Spleen (tissue), 11 donors: ENCODE measurements around the gene SMOC2. TPM values are rescaled to one million over a fixed set of nuclear protein-coding genes. Genes with fewer than 3 reads are reported as not detected.

Experiments used
- DNase-seq: peaks from one replicate; pipeline ENCODE4 v3.0.0-alpha.2; 2020
- H3K27ac ChIP-seq, 8 donors: fragments of 200-600 bp; sonication (generic) in 7 of 8; 1 replicate in 4 of 8; 2 replicates in 4 of 8; pipeline versions ENCODE4 v1.5.0 to v1.8.0; 2016 to 2021; ENCODE audit warnings: inconsistent platforms in 4 of 8, mild to moderate bottlenecking in 4 of 8, moderate library complexity in 1 of 8
- H3K27me3 ChIP-seq, 7 donors: fragments of 200-600 bp; sonication (generic) in 6 of 7; replicated peaks in 1 of 7; 1 replicate in 4 of 7; 2 replicates in 3 of 7; pipeline versions ENCODE4 v1.5.0 to v1.8.0; 2016 to 2021; ENCODE audit warnings: inconsistent platforms in 3 of 7, mild to moderate bottlenecking in 1 of 7
- H3K36me3 ChIP-seq, 6 donors: fragments of 200-600 bp; sonication (generic) in 5 of 6; 1 replicate in 4 of 6; 2 replicates in 2 of 6; pipeline versions ENCODE4 v1.5.0 to v1.8.0; 2016 to 2021; ENCODE audit warnings: inconsistent platforms in 2 of 6
- H3K4me1 ChIP-seq, 6 donors: fragments of 200-600 bp; sonication (generic) in 5 of 6; 1 replicate in 3 of 6; 2 replicates in 3 of 6; pipeline versions ENCODE4 v1.5.0 to v1.8.0; 2016 to 2021; ENCODE audit warnings: inconsistent platforms in 3 of 6
- H3K4me3 ChIP-seq, 8 donors: fragments of 200-600 bp; sonication (generic) in 7 of 8; 1 replicate in 4 of 8; 2 replicates in 4 of 8; pipeline versions ENCODE4 v1.5.0 to v1.8.0; 2016 to 2021; ENCODE audit warnings: inconsistent platforms in 4 of 8, mild to moderate bottlenecking in 4 of 8, moderate library complexity in 2 of 8
- H3K9me3 ChIP-seq, 8 donors: fragments of 200-600 bp; sonication (generic) in 7 of 8; 1 replicate in 4 of 8; 2 replicates in 4 of 8; pipeline versions ENCODE4 v1.5.0 to v1.8.0; 2016 to 2021; ENCODE audit warnings: inconsistent platforms in 4 of 8
- POLR2A ChIP-seq, 3 donors: fragments of 450-650 bp; IDR thresholded peaks; one replicate each; pipeline ENCODE4 v1.5.1; 2017; ENCODE audit warnings: antibody characterized with exemption in 3 of 3, mild to moderate bottlenecking in 1 of 3
- POLR2AphosphoS5 ChIP-seq, 3 donors: sonication (generic); formaldehyde crosslinking; IDR thresholded peaks; one replicate each; pipeline ENCODE4 v1.5.1; 2017; ENCODE audit warnings: antibody characterized with exemption in 3 of 3
- WGBS, 5 donors: extraction: QIAGEN DNeasy Blood & Tissue Kit in 3 of 5; methylation state at CpG; one replicate each; pipeline versions ENCODE4 v1.1.5 to v1.1.7; 2013 to 2018; 5-methylcytosine and 5-hydroxymethylcytosine counted together
- intact Hi-C: fragments of 100-400 bp; cut with DNase I; formaldehyde crosslinking; loops from one replicate; pipeline ENCODE4 v1.15.0; 2023; ENCODE audit warnings: low total_unique reads
- polyA plus RNA-seq, 3 donors: library from polyadenylated mRNA; stranded (reverse); fragments of 200-250 nt; gene quantifications; one replicate each; pipeline ENCODE4 v1.2.1, GENCODE V29; 2013
- total RNA-seq, 7 donors: library from RNA; depleted of rRNA in 3 of 7; stranded (reverse); fragments of >200 nt in 3 of 7; fragmentation: NEBNext Ultra II Directional in 4 of 7; extraction: Animal tissue kit (Norgen Biotek cat#: 25700) in 4 of 7; gene quantifications; one replicate each; pipeline versions ENCODE4 v1.1.0 to v1.2.1, GENCODE V29; 2016 to 2021
- TF ChIP-seq, protein P1 (sequence below), 11 experiments: fragments of 200-600 bp in 7 of 11; fragments of 450-650 bp in 4 of 11; sonication (generic) in 4 of 11; IDR thresholded peaks in 8 of 11; conservative IDR thresholded peaks in 3 of 11; 1 replicate in 7 of 11; 2 replicates in 4 of 11; pipeline versions ENCODE4 v1.4.0 to v1.8.0; 2016 to 2021; ENCODE audit warnings: antibody characterized with exemption in 11 of 11, inconsistent platforms in 4 of 11, mild to moderate bottlenecking in 1 of 11
- donor health status: healthy with polysubstance abuse.
- donor health status: DM: no; HTN: no; CAD: no; lungs with moderate emphysema.
- donor health status: DM: no; HTN: no; CAD: no.
- donor health status: Bipolar disorder and iron deficiency.
- donor health status: healthy.
- donor health status: DM: no; HTN: no; CAD: no.
- donor health status: DM: yes; HTN: yes; CAD: no.

SMOC2 gene
- total and polyA plus RNA-seq, 10 donors, result 0.94 to 7.6 (median 1.8) TPM

DNA sequence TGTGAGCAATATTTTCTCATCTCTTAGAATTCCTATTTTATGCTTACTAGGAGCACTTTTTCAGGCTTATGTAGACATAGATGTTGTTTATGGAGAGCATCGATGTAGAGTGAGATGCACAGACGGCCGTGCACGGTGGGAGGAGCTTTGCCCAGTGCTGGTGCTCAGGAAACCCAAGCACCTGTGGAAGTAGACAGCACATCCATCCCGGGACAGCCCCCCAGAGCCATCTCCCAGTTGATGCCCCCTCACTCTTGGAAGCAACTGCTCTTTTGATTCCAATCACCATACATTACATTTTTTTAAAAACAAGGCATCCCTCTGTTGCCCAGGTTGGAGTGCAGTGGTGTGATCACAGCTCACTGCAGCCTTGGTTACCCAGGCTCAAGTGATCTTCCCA, 143.7 kb downstream of the SMOC2 start:
- TF ChIP-seq POLR2A (IDR thresholded peaks at IDR 0.05), result no peak
- intact Hi-C loops, result no loop called here
- Histone ChIP-seq H3K4me1 (no peaks in the 10 kb centered on the region), H3K9me3 (no peaks in the 10 kb centered on the region), H3K4me3 (no peak overlapping the region), H3K27ac (no peak overlapping the region), H3K27me3 (peaks cover 0 to 5% (median 0%) of the 10 kb centered on the region in 7 donors), H3K36me3 (no peaks in the 10 kb centered on the region)
- DNase-seq, result no peak
- 81 to 89% (median 85%) methylated on average over 5 of the region's 5 CpGs for WGBS, 5 donors

DNA sequence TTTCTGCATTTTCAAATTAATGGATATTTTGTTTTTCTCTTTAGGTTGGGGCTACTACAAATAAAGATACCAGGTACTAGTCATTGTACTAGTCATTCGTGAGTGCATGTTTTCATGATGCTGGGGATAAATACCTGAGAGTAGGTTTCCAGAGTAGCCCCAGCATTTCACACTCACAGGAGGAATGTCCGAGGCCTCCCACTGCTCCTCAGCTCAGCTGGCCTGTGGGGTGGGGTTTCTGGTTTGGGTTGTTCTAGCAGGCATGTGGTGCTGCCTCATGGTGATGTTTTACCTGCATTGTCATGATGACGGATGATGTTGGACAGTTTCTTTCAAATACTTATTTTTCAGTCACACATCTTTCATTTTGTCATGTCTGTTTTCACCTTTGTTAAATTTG, 144.5 kb downstream of the SMOC2 start:
- 64 to 75% (median 73%) methylated on average over 3 of the region's 3 CpGs for WGBS, 5 donors
- Histone ChIP-seq H3K4me1 (no peaks in the 10 kb centered on the region), H3K9me3 (no peaks in the 10 kb centered on the region), H3K27me3 (peaks cover 0 to 5% (median 0%) of the 10 kb centered on the region in 7 donors), H3K36me3 (no peaks in the 10 kb centered on the region), H3K27ac (no peak overlapping the region), H3K4me3 (no peak overlapping the region)
- DNase-seq, result peak; percentile 41
- intact Hi-C loops, result no loop called here
- TF ChIP-seq, protein P1, sequence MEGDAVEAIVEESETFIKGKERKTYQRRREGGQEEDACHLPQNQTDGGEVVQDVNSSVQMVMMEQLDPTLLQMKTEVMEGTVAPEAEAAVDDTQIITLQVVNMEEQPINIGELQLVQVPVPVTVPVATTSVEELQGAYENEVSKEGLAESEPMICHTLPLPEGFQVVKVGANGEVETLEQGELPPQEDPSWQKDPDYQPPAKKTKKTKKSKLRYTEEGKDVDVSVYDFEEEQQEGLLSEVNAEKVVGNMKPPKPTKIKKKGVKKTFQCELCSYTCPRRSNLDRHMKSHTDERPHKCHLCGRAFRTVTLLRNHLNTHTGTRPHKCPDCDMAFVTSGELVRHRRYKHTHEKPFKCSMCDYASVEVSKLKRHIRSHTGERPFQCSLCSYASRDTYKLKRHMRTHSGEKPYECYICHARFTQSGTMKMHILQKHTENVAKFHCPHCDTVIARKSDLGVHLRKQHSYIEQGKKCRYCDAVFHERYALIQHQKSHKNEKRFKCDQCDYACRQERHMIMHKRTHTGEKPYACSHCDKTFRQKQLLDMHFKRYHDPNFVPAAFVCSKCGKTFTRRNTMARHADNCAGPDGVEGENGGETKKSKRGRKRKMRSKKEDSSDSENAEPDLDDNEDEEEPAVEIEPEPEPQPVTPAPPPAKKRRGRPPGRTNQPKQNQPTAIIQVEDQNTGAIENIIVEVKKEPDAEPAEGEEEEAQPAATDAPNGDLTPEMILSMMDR (IDR thresholded peaks at IDR 0.05 in 8 of 11, conservative IDR thresholded peaks at IDR 0.05 in 3 of 11), result no peak
- no peak for TF ChIP-seq POLR2AphosphoS5 (IDR thresholded peaks at IDR 0.05)
- TF ChIP-seq POLR2A (IDR thresholded peaks at IDR 0.05), result no peak

DNA sequence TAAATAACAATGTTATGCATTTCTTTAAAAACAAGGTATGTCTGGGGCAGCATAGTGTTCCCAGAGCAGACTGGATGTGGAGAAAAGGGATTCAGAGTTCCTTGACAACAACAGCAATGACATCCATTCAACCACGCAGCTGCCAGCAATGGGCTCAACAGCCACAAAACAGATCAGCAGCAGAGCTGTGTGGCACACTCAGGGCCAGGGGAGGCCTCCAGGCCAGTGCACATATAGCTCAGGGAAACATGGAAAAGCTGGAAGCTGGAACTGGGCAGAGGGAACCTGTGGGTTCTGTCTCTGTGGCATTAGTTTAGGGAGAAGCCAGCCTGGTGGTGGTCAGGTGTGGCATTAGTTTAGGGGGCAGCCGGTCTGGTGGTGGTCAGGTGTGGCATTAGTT, 148.3 kb downstream of the SMOC2 start:
- no peak overlapping the region for H3K27ac ChIP-seq
- H3K36me3 ChIP-seq, result no peaks in the 10 kb centered on the region
- DNase-seq, result no peak
- no peaks in the 10 kb centered on the region for H3K27me3 ChIP-seq
- peaks cover 0 to 4% (median 0%) of the 10 kb centered on the region in 8 donors for H3K9me3 ChIP-seq
- intact Hi-C loops, result no loop called here
- H3K4me1 ChIP-seq, result no peaks in the 10 kb centered on the region
- TF ChIP-seq POLR2A (IDR thresholded peaks at IDR 0.05) (no peak), POLR2AphosphoS5 (IDR thresholded peaks at IDR 0.05) (no peak)
- TF ChIP-seq, protein P1 (IDR thresholded peaks at IDR 0.05 in 8 of 11, conservative IDR thresholded peaks at IDR 0.05 in 3 of 11), result no peak
- no peak overlapping the region for H3K4me3 ChIP-seq
- WGBS, 5 donors, result 91 to 96% (median 93%) methylated on average over 2 of the region's 2 CpGs

DNA sequence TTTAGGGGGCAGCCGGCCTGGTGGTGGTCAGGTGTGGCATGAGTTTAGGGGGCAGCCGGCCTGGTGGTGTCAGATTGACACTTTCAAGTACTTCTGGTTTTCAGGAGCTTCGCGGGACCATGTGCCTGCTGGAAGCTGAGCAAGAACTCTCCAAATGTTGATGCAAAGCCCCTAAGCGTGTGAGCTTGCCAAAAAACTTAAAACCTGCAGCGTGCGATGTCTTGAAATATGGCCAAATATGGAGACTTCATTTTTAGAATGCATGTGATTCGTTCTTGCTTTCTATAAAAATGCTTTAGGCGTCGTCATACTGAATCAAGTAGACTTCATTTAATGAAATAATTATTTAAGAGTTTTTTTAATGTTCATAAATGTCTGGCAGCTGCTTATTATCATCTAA, 149.4 kb downstream of the SMOC2 start:
- Histone ChIP-seq H3K4me3 (no peak overlapping the region), H3K27ac (no peak overlapping the region), H3K27me3 (no peaks in the 10 kb centered on the region), H3K36me3 (no peaks in the 10 kb centered on the region), H3K9me3 (peaks cover 0 to 10% (median 0%) of the 10 kb centered on the region in 8 donors), H3K4me1 (no peaks in the 10 kb centered on the region)
- intact Hi-C loops, result no loop called here
- no peak for DNase-seq
- 80 to 86% (median 82%) methylated on average over 8 to 10 of the region's 10 CpGs for WGBS, 5 donors
- TF ChIP-seq POLR2A (IDR thresholded peaks at IDR 0.05) (no peak), POLR2AphosphoS5 (IDR thresholded peaks at IDR 0.05) (no peak)
- TF ChIP-seq, protein P1 (IDR thresholded peaks at IDR 0.05 in 8 of 11, conservative IDR thresholded peaks at IDR 0.05 in 3 of 11), result no peak

DNA sequence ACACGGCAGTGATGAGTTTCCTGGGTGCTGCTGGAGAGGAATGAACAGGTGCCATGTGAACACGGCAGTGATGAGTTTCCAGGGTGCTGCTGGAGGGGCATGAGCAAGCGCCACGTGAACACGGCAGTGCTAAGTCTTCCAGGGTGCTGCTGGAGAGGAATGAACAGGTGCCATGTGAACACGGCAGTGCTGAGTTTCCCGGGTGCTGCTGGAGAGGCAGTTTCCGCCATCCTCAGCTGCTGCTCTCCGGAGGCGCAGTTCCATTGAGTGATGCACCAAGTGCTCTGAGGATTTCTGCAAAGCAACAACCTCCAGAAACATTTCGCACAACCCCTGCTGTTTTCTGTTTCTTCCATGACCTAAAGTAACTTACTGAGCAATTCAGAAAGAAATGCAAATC, 155.4 kb downstream of the SMOC2 start:
- no peak for DNase-seq
- 78 to 87% (median 80%) methylated on average over 11 of the region's 11 CpGs for WGBS, 5 donors
- intact Hi-C loops, result no loop called here

More for the DNA sequence above, 155.4 kb downstream of the SMOC2 start:
- H3K27ac ChIP-seq, result no peak overlapping the region
- H3K9me3 ChIP-seq, result peaks cover 0 to 10% (median 0%) of the 10 kb centered on the region in 8 donors
- H3K4me3 ChIP-seq, result no peak overlapping the region
- peaks cover 0 to 16% (median 0%) of the 10 kb centered on the region in 7 donors for H3K27me3 ChIP-seq
- no peaks in the 10 kb centered on the region for H3K4me1 ChIP-seq
- no peaks in the 10 kb centered on the region for H3K36me3 ChIP-seq
- TF ChIP-seq, protein P1 (IDR thresholded peaks at IDR 0.05 in 8 of 11, conservative IDR thresholded peaks at IDR 0.05 in 3 of 11), result no peak
- no peak for TF ChIP-seq POLR2AphosphoS5 (IDR thresholded peaks at IDR 0.05)
- TF ChIP-seq POLR2A (IDR thresholded peaks at IDR 0.05), result no peak
